Measurements from ENCODE around the gene CD164. TPM values are rescaled to one million over a fixed set of nuclear protein-coding genes. Genes with fewer than 3 reads are reported as not detected.

Gene CD164
- total and polyA plus RNA-seq, 2 of the 13 experiments (the other 11 are each of a cell fraction or from before 2014, with no cell fraction given), result 222 to 293 TPM

- TF ChIP-seq, protein P1, sequence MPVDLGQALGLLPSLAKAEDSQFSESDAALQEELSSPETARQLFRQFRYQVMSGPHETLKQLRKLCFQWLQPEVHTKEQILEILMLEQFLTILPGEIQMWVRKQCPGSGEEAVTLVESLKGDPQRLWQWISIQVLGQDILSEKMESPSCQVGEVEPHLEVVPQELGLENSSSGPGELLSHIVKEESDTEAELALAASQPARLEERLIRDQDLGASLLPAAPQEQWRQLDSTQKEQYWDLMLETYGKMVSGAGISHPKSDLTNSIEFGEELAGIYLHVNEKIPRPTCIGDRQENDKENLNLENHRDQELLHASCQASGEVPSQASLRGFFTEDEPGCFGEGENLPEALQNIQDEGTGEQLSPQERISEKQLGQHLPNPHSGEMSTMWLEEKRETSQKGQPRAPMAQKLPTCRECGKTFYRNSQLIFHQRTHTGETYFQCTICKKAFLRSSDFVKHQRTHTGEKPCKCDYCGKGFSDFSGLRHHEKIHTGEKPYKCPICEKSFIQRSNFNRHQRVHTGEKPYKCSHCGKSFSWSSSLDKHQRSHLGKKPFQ (CRISPR knock-in tag; IDR thresholded peaks at IDR 0.05; ENCODE audit: insufficient replicate concordance), result no peak
- TF ChIP-seq RBFOX2 (IDR thresholded peaks at IDR 0.05; ENCODE audit: low read depth, low read length) (no peak), PLSCR1 (CRISPR knock-in tag; IDR thresholded peaks at IDR 0.05; ENCODE audit: borderline replicate concordance) (no peak), HBP1 (CRISPR knock-in tag; IDR thresholded peaks at IDR 0.05; ENCODE audit: low read depth) (no peak), ZNF644 (CRISPR knock-in tag; IDR thresholded peaks at IDR 0.05; ENCODE audit: low read depth) (no peak), ZNF34 (CRISPR knock-in tag; IDR thresholded peaks at IDR 0.05; ENCODE audit: borderline replicate concordance) (no peak)
Measured at GRCh38 chr6:109321752-109322151, 60.5 kb downstream of the CD164 start (continued).

GRCh38 chr6:109320072-109320471, 62.2 kb downstream of the CD164 start:
- H3K9ac ChIP-seq (ENCODE audit: insufficient read depth, low read depth, low read length), result no peak overlapping the region
- TF ChIP-seq ZNF441 (CRISPR knock-in tag; IDR thresholded peaks at IDR 0.05; ENCODE audit: borderline replicate concordance), result no peak
- TF ChIP-seq, protein P2, sequence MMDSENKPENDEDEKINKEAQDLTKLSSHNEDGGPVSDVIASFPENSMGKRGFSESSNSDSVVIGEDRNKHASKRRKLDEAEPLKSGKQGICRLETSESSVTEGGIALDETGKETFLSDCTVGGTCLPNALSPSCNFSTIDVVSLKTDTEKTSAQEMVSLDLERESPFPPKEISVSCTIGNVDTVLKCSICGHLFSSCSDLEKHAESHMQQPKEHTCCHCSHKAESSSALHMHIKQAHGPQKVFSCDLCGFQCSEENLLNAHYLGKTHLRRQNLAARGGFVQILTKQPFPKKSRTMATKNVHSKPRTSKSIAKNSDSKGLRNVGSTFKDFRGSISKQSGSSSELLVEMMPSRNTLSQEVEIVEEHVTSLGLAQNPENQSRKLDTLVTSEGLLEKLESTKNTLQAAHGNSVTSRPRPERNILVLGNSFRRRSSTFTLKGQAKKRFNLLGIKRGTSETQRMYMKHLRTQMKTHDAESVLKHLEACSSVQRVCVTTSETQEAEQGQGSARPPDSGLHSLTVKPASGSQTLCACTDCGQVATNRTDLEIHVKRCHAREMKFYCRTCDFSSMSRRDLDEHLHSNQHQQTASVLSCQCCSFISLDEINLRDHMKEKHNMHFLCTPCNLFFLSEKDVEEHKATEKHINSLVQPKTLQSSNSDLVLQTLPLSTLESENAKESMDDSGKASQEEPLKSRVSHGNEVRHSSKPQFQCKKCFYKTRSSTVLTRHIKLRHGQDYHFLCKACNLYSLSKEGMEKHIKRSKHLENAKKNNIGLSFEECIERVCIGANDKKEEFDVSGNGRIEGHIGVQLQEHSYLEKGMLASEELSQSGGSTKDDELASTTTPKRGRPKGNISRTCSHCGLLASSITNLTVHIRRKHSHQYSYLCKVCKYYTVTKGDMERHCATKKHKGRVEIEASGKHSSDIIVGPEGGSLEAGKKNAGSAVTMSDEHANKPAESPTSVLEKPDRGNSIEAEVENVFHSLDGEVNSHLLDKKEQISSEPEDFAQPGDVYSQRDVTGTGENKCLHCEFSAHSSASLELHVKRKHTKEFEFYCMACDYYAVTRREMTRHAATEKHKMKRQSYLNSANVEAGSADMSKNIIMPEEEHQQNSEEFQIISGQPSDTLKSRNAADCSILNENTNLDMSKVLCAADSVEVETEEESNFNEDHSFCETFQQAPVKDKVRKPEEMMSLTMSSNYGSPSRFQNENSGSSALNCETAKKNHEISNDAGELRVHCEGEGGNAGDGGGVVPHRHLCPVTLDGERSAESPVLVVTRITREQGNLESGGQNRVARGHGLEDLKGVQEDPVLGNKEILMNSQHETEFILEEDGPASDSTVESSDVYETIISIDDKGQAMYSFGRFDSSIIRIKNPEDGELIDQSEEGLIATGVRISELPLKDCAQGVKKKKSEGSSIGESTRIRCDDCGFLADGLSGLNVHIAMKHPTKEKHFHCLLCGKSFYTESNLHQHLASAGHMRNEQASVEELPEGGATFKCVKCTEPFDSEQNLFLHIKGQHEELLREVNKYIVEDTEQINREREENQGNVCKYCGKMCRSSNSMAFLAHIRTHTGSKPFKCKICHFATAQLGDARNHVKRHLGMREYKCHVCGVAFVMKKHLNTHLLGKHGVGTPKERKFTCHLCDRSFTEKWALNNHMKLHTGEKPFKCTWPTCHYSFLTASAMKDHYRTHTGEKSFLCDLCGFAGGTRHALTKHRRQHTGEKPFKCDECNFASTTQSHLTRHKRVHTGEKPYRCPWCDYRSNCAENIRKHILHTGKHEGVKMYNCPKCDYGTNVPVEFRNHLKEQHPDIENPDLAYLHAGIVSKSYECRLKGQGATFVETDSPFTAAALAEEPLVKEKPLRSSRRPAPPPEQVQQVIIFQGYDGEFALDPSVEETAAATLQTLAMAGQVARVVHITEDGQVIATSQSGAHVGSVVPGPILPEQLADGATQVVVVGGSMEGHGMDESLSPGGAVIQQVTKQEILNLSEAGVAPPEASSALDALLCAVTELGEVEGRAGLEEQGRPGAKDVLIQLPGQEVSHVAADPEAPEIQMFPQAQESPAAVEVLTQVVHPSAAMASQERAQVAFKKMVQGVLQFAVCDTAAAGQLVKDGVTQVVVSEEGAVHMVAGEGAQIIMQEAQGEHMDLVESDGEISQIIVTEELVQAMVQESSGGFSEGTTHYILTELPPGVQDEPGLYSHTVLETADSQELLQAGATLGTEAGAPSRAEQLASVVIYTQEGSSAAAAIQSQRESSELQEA (CRISPR knock-in tag; IDR thresholded peaks at IDR 0.05; ENCODE audit: not compliant biosample characterization), result no peak
- no peak for TF ChIP-seq TARDBP (CRISPR knock-in tag; IDR thresholded peaks at IDR 0.05)
- TF ChIP-seq EZH2 (conservative IDR thresholded peaks at IDR 0.05; ENCODE audit: low read depth, low read length), result no peak
- no peak for TF ChIP-seq SMYD3 (CRISPR knock-in tag; IDR thresholded peaks at IDR 0.05)
- 90% methylated on average over 2 of the region's 2 CpGs for WGBS (ENCODE audit: low lambda C conversion rate)
- H4K20me1 ChIP-seq (ENCODE audit: insufficient read depth, low read length), result no peaks in the 10 kb centered on the region
- ChIA-PET CTCF (ENCODE audit: low intra/inter-chr PET ratio, low total read pairs) (no interaction called here), POLR2A (no interaction called here)
- H3K9me3 ChIP-seq (ENCODE audit: low read length), result no peaks in the 10 kb centered on the region
- in situ Hi-C loops (cut with HindIII; ENCODE audit: extremely low pct_ligation_motif_present, low pct_unique_long_range_greater_than_20kb), result no loop called here
- DNase-seq (ENCODE audit: low spot score), result no peak
- FAIRE-seq, result no peak
- H3K27ac ChIP-seq (ENCODE audit: extremely low read length, insufficient read depth, low read length), result no peak overlapping the region
- peaks cover 31% of the 10 kb centered on the region for H3K4me1 ChIP-seq (ENCODE audit: insufficient read depth, low read length)
- H3K27me3 ChIP-seq (ENCODE audit: control insufficient read depth in 1 of 2, insufficient read depth in 2 of 2, low read length in 2 of 2), result no peaks in the 10 kb centered on the region
- H2AFZ ChIP-seq (ENCODE audit: low read length), result no peak overlapping the region
- no peaks in the 10 kb centered on the region for H3K36me3 ChIP-seq (replicated peaks in 1 of 2; ENCODE audit: control insufficient read depth in 1 of 2, insufficient read depth in 2 of 2, low read length in 2 of 2)
- BruUV-seq (replicated peaks), result no TSS peak
- intact Hi-C loops (cut with micrococcal nuclease; ENCODE audit: unreplicated experiment), result no loop called here
- no peak overlapping the region for H3K4me3 ChIP-seq (replicated peaks in 1 of 3; ENCODE audit: insufficient read depth in 1 of 3, low read depth in 2 of 3, low read length in 3 of 3)
- no peak overlapping the region for H3K4me2 ChIP-seq (ENCODE audit: low read depth, low read length)
- no peaks in the 10 kb centered on the region for H3K79me2 ChIP-seq (ENCODE audit: insufficient read depth, low read length)
- ATAC-seq, result no peak

Measured in HepG2 (cell line).